Nephron progenitor cell (in vitro differentiated cells): ENCODE data around the gene PPP1R11.
"Not testable (repeated sequence)": the region's sequence is repeated elsewhere in the genome, so short reads cannot be mapped to it uniquely, and the experiment has no call there.

ENCODE experiments used
- DNase-seq: peaks from one replicate; pipeline ENCODE4 v3.0.0; 2021
- H3K27ac Mint-ChIP-seq: 2 replicates; pipeline ENCODE4 v1.8.0; 2021; ENCODE audit warnings: mild to moderate bottlenecking, moderate library complexity, mixed read lengths
- H3K27me3 Mint-ChIP-seq: 2 replicates; pipeline ENCODE4 v1.8.0; 2021; ENCODE audit warnings: mild to moderate bottlenecking, low read depth, mixed read lengths; ENCODE audit not compliant: poor library complexity
- H3K36me3 Mint-ChIP-seq: 2 replicates; pipeline ENCODE4 v1.8.0; 2021; ENCODE audit warnings: low read depth, mixed read lengths
- H3K4me1 Mint-ChIP-seq: 2 replicates; pipeline ENCODE4 v1.8.0; 2021; ENCODE audit warnings: mixed read lengths
- H3K4me3 Mint-ChIP-seq: 2 replicates; pipeline ENCODE4 v1.8.0; 2021; ENCODE audit warnings: mild to moderate bottlenecking, moderate library complexity, mixed read lengths
- H3K9me3 Mint-ChIP-seq: 2 replicates; pipeline ENCODE4 v1.8.0; 2021; ENCODE audit warnings: mild to moderate bottlenecking, moderate library complexity, mixed read lengths
- TF ChIP-seq, protein P1 (sequence below): fragments of 200-600 bp; sonication (generic); IDR thresholded peaks from 2 replicates; pipeline ENCODE4 v1.5.0; 2021; ENCODE audit warnings: antibody characterized with exemption

PPP1R11 gene

DNA sequence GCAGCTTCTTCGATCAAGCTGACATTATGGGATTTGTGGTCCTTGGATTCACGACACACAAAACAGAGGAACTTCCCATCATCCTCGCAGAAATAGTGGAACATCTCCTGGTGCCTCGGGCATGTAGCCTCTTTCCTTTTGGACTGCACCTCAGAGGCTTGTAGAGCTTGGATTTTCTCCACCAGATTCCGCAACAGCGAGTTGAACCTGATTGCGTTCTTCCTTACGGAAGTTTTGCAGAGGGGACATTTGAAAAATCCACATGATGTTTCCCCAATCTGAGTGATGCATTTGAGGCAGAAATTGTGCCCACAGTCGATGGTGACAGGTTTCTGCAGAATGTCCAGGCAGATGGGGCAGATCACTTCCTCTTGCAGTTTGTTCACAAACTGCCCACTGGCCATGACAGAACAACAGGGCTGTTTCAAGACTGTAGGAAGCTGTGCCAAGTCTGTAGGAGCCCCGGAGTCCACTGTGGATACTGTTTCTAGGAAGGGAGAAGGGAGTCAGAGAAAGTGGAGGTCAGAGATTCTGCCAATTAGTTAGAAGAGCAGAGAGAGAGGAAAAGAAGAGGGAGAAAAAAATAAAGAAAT, 45.5 kb downstream of the PPP1R11 start:
- Mint-ChIP-seq H3K4me1 (no peaks in the 10 kb centered on the region), H3K27me3 (peaks cover 88% of the 10 kb centered on the region), H3K36me3 (no peaks in the 10 kb centered on the region)

DNA sequence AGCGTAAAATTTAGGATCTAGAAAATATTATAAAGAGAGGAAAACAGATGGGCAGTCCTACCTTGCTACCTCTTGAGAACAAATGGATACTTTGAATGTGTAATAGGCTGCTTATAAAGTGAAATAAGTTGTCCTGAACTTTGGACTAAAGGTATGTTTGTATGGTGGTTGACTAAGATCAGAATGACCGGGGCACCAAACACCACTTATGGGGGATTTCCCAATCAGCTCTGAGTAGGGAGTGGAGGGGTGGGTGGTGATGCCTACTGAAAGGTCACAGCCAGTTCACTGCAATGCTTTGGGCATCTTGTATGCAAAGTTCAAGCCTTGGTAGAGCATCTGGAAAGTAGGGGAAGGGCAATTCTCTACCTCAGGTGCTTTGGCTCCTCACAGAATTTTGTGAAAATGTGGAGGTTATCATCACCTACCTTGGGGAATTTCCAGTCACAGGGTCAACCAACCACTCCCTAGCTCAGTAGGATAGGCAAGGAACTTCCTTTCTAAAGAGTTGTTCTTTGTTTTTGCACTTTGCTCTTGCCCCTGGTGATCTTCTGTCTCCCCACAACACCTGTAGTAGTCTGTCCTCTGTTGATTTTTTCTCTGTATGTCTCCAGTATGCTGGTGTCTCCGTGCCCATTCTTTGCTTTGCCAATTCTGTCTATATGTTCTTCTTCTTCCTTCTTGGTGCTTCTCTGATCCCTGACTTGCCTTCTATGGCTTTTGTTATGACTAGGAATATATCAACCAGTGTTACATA, 46.2 kb downstream of the PPP1R11 start, which contains the start of gene TRIM31:
TSS of gene TRIM31 (minus strand) at position 88 of the 757 bp plus-strand sequence. CDS start 285 bp downstream, outside the sequence.
- H3K27me3 Mint-ChIP-seq, result peaks cover 87% of the 10 kb centered on the region
- no peak within 1 kb of the TSS for H3K4me3 Mint-ChIP-seq
- H3K4me1 Mint-ChIP-seq, result no peaks in the 10 kb centered on the region
- DNase-seq, result no peak
- H3K27ac Mint-ChIP-seq, result no peak within 1 kb of the TSS
- TF ChIP-seq, protein P1, sequence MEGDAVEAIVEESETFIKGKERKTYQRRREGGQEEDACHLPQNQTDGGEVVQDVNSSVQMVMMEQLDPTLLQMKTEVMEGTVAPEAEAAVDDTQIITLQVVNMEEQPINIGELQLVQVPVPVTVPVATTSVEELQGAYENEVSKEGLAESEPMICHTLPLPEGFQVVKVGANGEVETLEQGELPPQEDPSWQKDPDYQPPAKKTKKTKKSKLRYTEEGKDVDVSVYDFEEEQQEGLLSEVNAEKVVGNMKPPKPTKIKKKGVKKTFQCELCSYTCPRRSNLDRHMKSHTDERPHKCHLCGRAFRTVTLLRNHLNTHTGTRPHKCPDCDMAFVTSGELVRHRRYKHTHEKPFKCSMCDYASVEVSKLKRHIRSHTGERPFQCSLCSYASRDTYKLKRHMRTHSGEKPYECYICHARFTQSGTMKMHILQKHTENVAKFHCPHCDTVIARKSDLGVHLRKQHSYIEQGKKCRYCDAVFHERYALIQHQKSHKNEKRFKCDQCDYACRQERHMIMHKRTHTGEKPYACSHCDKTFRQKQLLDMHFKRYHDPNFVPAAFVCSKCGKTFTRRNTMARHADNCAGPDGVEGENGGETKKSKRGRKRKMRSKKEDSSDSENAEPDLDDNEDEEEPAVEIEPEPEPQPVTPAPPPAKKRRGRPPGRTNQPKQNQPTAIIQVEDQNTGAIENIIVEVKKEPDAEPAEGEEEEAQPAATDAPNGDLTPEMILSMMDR, result no peak
- no peaks in the 10 kb centered on the region for H3K36me3 Mint-ChIP-seq
- H3K9me3 Mint-ChIP-seq, result no peaks in the 10 kb centered on the region

More for the DNA sequence above, 45.5 kb downstream of the PPP1R11 start:
- H3K9me3 Mint-ChIP-seq, result no peaks in the 10 kb centered on the region
- TF ChIP-seq, protein P1, result no peak
- H3K27ac Mint-ChIP-seq, result no peak overlapping the region
- no peak overlapping the region for H3K4me3 Mint-ChIP-seq
- no peak for DNase-seq

DNA sequence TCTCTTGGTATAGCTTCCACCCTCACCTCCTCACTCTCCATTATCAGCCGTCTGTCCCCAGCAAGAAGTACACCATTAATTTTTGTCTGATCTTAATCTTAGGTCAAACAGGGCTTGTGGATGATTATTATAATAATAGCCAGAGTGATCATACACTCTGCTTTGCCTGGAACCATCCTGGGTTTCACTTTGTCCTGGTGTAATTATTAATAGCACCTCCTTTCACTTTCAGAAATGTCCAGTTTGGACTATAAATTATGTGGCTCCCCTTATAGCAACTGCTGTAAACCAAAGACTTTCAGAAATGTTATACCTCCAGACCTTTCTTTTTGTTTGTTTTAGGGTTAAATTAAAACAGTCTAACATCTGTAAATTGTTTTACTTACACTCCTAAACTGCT, 46.8 kb downstream of the PPP1R11 start:
- Mint-ChIP-seq H3K4me1 (no peaks in the 10 kb centered on the region), H3K27me3 (peaks cover 83% of the 10 kb centered on the region), H3K27ac (no peak overlapping the region), H3K36me3 (no peaks in the 10 kb centered on the region), H3K4me3 (no peak overlapping the region), H3K9me3 (no peaks in the 10 kb centered on the region)
- TF ChIP-seq, protein P1, result no peak
- DNase-seq, result no peak

DNA sequence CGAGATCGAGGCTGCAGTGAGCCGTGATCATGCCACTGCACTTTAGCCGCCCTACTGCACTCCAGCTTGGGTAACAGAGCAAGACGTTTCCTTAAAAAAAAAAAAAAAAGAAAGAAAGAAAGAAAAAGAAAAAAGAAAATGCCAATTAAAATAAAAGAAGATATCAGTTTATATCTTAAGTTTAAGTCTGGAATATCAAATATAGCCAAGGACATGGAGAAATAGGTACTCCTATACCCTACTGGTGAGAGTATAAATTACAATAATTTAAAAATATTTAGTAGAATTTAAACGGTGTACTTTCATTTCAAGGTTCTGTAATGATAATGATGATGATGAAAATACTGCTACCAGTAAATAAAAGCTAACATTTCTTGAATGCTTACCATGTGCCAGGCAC, 49.7 kb downstream of the PPP1R11 start:
- Mint-ChIP-seq H3K27me3 (peaks cover 83% of the 10 kb centered on the region), H3K36me3 (no peaks in the 10 kb centered on the region), H3K9me3 (no peaks in the 10 kb centered on the region), H3K4me3 (no peak overlapping the region), H3K4me1 (no peaks in the 10 kb centered on the region), H3K27ac (no peak overlapping the region)
- no peak for DNase-seq
- TF ChIP-seq, protein P1, result no peak

DNA sequence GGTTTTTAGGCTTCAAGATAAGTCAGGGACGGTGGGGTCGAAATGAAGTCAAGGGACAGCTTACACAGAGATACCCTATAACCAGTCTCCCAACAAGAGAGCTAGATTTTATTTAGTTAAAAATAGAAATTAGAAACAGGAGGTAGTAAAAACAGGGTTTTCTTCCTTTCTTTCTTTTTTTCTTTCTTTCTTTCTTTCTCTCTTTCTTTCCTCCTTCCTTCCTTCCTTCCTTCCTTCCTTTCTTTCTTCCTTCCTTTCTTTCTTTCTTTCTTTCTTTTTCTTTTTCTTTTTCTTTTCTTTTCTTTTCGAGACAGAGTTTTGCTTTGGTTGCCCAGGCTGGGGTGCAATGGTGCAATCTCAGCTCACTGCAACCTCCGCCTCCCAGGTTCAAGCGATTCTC, 51.7 kb downstream of the PPP1R11 start:
- not testable (repeated sequence) for H3K9me3 Mint-ChIP-seq, H3K36me3 Mint-ChIP-seq, H3K4me1 Mint-ChIP-seq

More for the DNA sequence above, 51.7 kb downstream of the PPP1R11 start:
- not testable (repeated sequence) for H3K27ac Mint-ChIP-seq, H3K4me3 Mint-ChIP-seq, DNase-seq
- H3K27me3 Mint-ChIP-seq, result peaks cover 77% of the 10 kb centered on the region
